Measurements from ENCODE around the gene SHMT2. TPM values are rescaled to one million over a fixed set of nuclear protein-coding genes. Genes with fewer than 3 reads are reported as not detected.
"Not testable (repeated sequence)": the region's sequence is repeated elsewhere in the genome, so short reads cannot be mapped to it uniquely, and the experiment has no call there.

SHMT2 gene
- total RNA-seq, 1 donor from 2014 or later = 166 TPM

GRCh38 chr12:57255916-57256315 lies 26.4 kb downstream of the SHMT2 start:
- intact Hi-C loops (cut with micrococcal nuclease) = no loop called here

GRCh38 chr12:57258977-57259970 lies 29.8 kb downstream of the SHMT2 start:
- intact Hi-C loops (cut with micrococcal nuclease) = no loop called here

- intact Hi-C loops (cut with micrococcal nuclease) = no loop called here
Measured at GRCh38 chr12:57260366-57260765, 30.9 kb downstream of the SHMT2 start.

GRCh38 chr12:57261428-57261865 lies 31.9 kb downstream of the SHMT2 start:
- intact Hi-C loops (cut with micrococcal nuclease) = no loop called here

- intact Hi-C loops (cut with micrococcal nuclease) = no loop called here
Measured at GRCh38 chr12:57262126-57262822, 32.8 kb downstream of the SHMT2 start.

GRCh38 chr12:57263096-57263495 lies 33.6 kb downstream of the SHMT2 start:
- intact Hi-C loops (cut with micrococcal nuclease) = loop anchor here (1.0 kb wide), 2 partner anchors 17 to 190 kb away; no protein-coding TSS in a partner anchor

- intact Hi-C loops (cut with micrococcal nuclease) = no loop called here
Measured at GRCh38 chr12:57266681-57267080, 37.2 kb downstream of the SHMT2 start.

- intact Hi-C loops (cut with micrococcal nuclease) = no loop called here
Measured at GRCh38 chr12:57268264-57268663, 38.8 kb downstream of the SHMT2 start.

- intact Hi-C loops (cut with micrococcal nuclease) = no loop called here
Measured at GRCh38 chr12:57270966-57271470, 41.5 kb downstream of the SHMT2 start.

GRCh38 chr12:57272337-57273151 lies 43.0 kb downstream of the SHMT2 start:
- intact Hi-C loops (cut with micrococcal nuclease) = no loop called here

- intact Hi-C loops (cut with micrococcal nuclease) = no loop called here
Measured at GRCh38 chr12:57273516-57273915, 44.0 kb downstream of the SHMT2 start.

GRCh38 chr12:57276233-57276632 lies 46.7 kb downstream of the SHMT2 start:
- intact Hi-C loops (cut with micrococcal nuclease) = not testable (repeated sequence)

- intact Hi-C loops (cut with micrococcal nuclease) = no loop called here
Measured at GRCh38 chr12:57276935-57277563, 47.5 kb downstream of the SHMT2 start.

GRCh38 chr12:57278465-57279381 lies 49.2 kb downstream of the SHMT2 start:
- intact Hi-C loops (cut with micrococcal nuclease) = no loop called here

- intact Hi-C loops (cut with micrococcal nuclease) = loop anchor here (1.0 to 5.0 kb wide), 9 partner anchors 17 to 1153 kb away; partner anchors contain the start of genes DCTN2, ESYT1, GLI1 and R3HDM2
Measured at GRCh38 chr12:57280211-57281062, 50.9 kb downstream of the SHMT2 start.

GRCh38 chr12:57282073-57282472 lies 52.6 kb downstream of the SHMT2 start:
- intact Hi-C loops (cut with micrococcal nuclease) = loop anchor here (5.0 kb wide), 2 partner anchors 460 to 1155 kb away; partner anchors contain the start of gene ESYT1

All from T-helper 1 cell treated with Interleukin-12 subunit alpha and Interleukin-12 subunit beta and Interleukin-4 antibody, amounts not matched to agents 30 ng/mL and 1 ng/mL, for 36 hours (primary cell).